HG03039 (cell line): ENCODE data around the gene LGALS3.

Experiments
- ATAC-seq: cut with Tn5 transposase; IDR thresholded peaks from one replicate; pipeline ENCODE4 v1.9.1; 2021; ENCODE audit warnings: mild to moderate bottlenecking, moderate library complexity; ENCODE audit not compliant: unreplicated experiment

Gene LGALS3

GRCh38 chr14:55130196-55130550 is 1.1 kb downstream of the LGALS3 start:
- no peak for ATAC-seq

GRCh38 chr14:55131370-55132137 is 2.5 kb downstream of the LGALS3 start:
- ATAC-seq = no peak

- ATAC-seq = no peak
Observed at GRCh38 chr14:55133416-55133815, 4.4 kb downstream of the LGALS3 start.

- ATAC-seq = no peak
Observed at GRCh38 chr14:55136241-55136640, 7.2 kb downstream of the LGALS3 start.

GRCh38 chr14:55136885-55137786 is 8.1 kb downstream of the LGALS3 start:
- ATAC-seq = no peak

- no peak for ATAC-seq
Observed at GRCh38 chr14:55138091-55138490, 9.0 kb downstream of the LGALS3 start.

GRCh38 chr14:55139141-55139540 is 10.1 kb downstream of the LGALS3 start:
- ATAC-seq = no peak

- ATAC-seq = no peak
Observed at GRCh38 chr14:55139696-55140509, 10.9 kb downstream of the LGALS3 start.

GRCh38 chr14:55141825-55142224 is 12.8 kb downstream of the LGALS3 start:
- no peak for ATAC-seq

- ATAC-seq = no peak
Observed at GRCh38 chr14:55142466-55142865, 13.4 kb downstream of the LGALS3 start.

- ATAC-seq = no peak
Observed at GRCh38 chr14:55146425-55146824, 17.4 kb downstream of the LGALS3 start.

GRCh38 chr14:55151601-55152000 is 22.5 kb downstream of the LGALS3 start:
- ATAC-seq = no peak

GRCh38 chr14:55152052-55152753 is 23.2 kb downstream of the LGALS3 start:
- ATAC-seq = no peak

- ATAC-seq = no peak
Observed at GRCh38 chr14:55153951-55154350, 24.9 kb downstream of the LGALS3 start.

- ATAC-seq = no peak
Observed at GRCh38 chr14:55157080-55157479, 28.0 kb downstream of the LGALS3 start.

- no peak for ATAC-seq
Observed at GRCh38 chr14:55158412-55158811, 29.4 kb downstream of the LGALS3 start.

- no peak for ATAC-seq
Observed at GRCh38 chr14:55160989-55161388, 31.9 kb downstream of the LGALS3 start.

GRCh38 chr14:55170526-55170925 is 41.5 kb downstream of the LGALS3 start:
- no peak for ATAC-seq

GRCh38 chr14:55180006-55180405 is 51.0 kb downstream of the LGALS3 start:
- no peak for ATAC-seq

- ATAC-seq = peak; percentile 76
Observed at GRCh38 chr14:55180434-55180833, 51.4 kb downstream of the LGALS3 start.
